BJ (cell line): ENCODE measurements around the gene ZNF683. TPM values are rescaled to one million over a fixed set of nuclear protein-coding genes. Genes with fewer than 3 reads are reported as not detected.

Experiments used
- CTCF ChIA-PET: fragments of 350-600 bp; formaldehyde crosslinking; extraction: SDS; loops from one replicate; lab custom pipeline; 2021; ENCODE audit warnings: antibody characterized with exemption, inconsistent platforms; lab: Yijun Ruan, JAX
- POLR2A ChIA-PET: fragments of 300-600 bp; sonication (Branson Sonifier 250); formaldehyde crosslinking; extraction: SDS; loops from one replicate; lab custom pipeline; 2021; ENCODE audit warnings: antibody characterized with exemption; lab: Charles Lee
- DNase-seq: peaks from one replicate; pipeline ENCODE4 v3.0.0-alpha.2; 2011; ENCODE audit warnings: low read depth
- H3K27me3 ChIP-seq: 2 replicates; pipeline ENCODE4 v1.6.0; 2011; ENCODE audit warnings: low read length; ENCODE audit not compliant: control insufficient read depth, insufficient read depth
- H3K36me3 ChIP-seq: 2 replicates; pipeline ENCODE4 v1.5.1; 2011; ENCODE audit warnings: low read length; ENCODE audit not compliant: control insufficient read depth, insufficient read depth
- H3K4me3 ChIP-seq: 2 replicates; pipeline ENCODE4 v1.5.1; 2011; ENCODE audit warnings: low read depth, mild to moderate bottlenecking, control low read depth, low read length
- polyA plus RNA-seq: library from polyadenylated mRNA; depleted of rRNA; stranded (reverse); fragments of >200 nt; gene quantifications from 2 replicates; pipeline ENCODE4 v1.2.3, GENCODE V29; 2011
- TF ChIP-seq, protein P1 (sequence below): IDR thresholded peaks from 2 replicates; pipeline ENCODE4 v1.5.1; 2011; ENCODE audit warnings: low read depth, mild to moderate bottlenecking, control low read depth, inconsistent platforms, low read length, moderate library complexity; ENCODE audit not compliant: insufficient read depth

ZNF683 gene
- polyA plus RNA-seq, 1 experiment = not detected

DNA sequence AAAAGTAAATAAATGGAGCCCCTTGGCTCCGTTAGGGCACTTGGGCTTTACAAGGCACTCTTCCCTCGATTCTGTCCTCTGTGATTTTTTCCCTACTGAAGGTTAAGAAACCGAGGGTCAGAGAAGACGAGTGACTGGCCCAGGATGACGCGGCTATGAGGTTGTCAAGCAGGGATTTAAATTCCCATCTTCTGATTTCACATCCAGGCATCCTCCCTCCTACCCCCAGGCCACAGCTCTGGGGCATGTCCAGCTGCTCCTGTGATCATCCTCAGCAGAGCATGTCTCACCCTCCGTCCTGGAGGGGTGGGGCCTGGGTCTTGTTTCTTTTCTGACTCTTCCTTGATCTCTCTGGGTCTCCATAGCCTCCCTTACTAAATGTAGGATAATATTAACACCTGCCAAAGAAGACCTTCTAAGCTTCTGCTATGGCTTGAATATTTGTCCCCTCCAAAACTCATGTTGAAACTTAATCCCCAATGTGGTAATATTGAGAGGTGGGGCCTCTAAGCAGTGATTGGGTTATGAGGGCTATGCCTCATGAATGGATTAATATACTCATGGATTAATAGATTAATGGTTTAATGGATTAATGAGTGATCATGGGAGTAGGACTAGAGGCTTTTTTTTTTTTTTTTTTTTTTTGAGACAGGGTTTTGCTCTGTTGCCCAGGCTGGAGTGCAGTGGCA, 23.2 kb downstream of the ZNF683 start:
- POLR2A ChIA-PET = no interaction called here
- Histone ChIP-seq H3K36me3 (no peaks in the 10 kb centered on the region), H3K27me3 (no peaks in the 10 kb centered on the region), H3K4me3 (no peak overlapping the region)
- TF ChIP-seq, protein P1, sequence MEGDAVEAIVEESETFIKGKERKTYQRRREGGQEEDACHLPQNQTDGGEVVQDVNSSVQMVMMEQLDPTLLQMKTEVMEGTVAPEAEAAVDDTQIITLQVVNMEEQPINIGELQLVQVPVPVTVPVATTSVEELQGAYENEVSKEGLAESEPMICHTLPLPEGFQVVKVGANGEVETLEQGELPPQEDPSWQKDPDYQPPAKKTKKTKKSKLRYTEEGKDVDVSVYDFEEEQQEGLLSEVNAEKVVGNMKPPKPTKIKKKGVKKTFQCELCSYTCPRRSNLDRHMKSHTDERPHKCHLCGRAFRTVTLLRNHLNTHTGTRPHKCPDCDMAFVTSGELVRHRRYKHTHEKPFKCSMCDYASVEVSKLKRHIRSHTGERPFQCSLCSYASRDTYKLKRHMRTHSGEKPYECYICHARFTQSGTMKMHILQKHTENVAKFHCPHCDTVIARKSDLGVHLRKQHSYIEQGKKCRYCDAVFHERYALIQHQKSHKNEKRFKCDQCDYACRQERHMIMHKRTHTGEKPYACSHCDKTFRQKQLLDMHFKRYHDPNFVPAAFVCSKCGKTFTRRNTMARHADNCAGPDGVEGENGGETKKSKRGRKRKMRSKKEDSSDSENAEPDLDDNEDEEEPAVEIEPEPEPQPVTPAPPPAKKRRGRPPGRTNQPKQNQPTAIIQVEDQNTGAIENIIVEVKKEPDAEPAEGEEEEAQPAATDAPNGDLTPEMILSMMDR = no peak
- CTCF ChIA-PET = interaction anchor here (1.9 to 4.6 kb wide), 3 partner anchors 10 to 74 kb away, joined by 6 to 28 read pairs (median 7); no protein-coding TSS in a partner anchor
- DNase-seq = peak; percentile 34

DNA sequence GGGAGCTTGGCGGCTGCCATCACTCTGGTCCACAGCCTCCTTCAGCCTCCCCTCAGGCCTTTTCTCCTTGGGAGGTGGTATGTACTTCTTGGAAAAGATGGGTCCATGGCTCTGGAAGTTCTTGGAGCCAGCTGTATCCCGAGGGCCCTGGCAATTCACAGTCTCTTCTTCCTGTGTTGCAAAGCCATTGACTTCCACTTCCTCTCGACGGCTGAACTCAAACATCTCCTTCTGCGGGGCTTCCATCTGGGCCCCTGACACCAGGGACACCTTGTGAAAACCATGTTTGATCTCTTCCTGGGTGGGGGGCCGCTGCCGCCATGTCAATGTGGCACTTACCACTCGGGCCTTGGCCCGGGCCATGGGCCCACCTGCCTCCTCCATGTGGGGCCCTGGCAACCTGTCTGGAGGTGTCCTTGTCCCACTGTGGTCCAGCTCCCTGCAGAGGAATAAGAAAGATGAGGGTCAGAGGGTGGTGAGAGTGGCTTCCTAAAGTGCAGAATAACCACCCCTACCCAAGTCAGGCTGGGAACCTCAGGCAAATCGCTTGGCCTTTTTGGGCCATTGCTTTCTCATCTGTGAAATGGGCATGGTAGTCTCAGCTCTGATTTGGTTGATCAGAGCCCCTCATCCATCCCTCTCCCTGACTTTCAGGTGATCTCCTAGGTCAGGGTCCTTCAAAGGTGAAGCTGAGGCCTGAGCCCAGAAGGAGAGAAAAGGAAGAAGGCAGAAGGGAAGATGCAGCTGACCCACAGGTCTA, 26.1 kb downstream of the ZNF683 start:
- Histone ChIP-seq H3K36me3 (no peaks in the 10 kb centered on the region), H3K27me3 (peaks cover 1% of the 10 kb centered on the region), H3K4me3 (no peak overlapping the region)
- ChIA-PET CTCF (interaction anchor here (0.6 to 1.9 kb wide), 9 partner anchors 14 to 113 kb away, joined by 3 to 6 read pairs (median 4); partner anchors contain the start of gene CEP85), POLR2A (no interaction called here)
- TF ChIP-seq, protein P1 = no peak
- DNase-seq = no peak

DNA sequence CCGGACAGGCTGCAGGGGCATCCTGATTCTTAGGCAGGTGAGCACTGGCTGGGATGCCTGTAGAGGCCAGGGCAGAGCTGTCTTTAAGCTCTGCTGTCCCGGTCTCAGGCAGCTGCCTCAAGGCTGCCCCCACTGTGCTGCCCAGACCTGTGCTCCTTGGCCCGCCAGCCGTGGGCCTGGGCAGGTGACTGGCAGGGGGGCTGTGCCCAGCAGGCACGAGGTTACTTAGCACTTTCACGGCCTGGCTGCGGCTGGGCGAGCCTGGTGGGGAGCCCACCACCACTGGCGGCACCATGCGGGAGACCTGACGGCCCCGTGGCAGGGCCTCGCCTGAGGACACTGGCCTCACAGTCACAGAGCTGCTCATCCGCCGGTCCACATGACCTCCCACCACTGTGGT, 26.8 kb downstream of the ZNF683 start:
- Histone ChIP-seq H3K36me3 (no peaks in the 10 kb centered on the region), H3K4me3 (no peak overlapping the region), H3K27me3 (peaks cover 1% of the 10 kb centered on the region)
- CTCF ChIA-PET = interaction anchor here (0.7 to 1.4 kb wide), 4 partner anchors 16 to 112 kb away, joined by 3 to 4 read pairs (median 4); partner anchors contain the start of gene CEP85
- TF ChIP-seq, protein P1 = no peak
- POLR2A ChIA-PET = no interaction called here
- no peak for DNase-seq

DNA sequence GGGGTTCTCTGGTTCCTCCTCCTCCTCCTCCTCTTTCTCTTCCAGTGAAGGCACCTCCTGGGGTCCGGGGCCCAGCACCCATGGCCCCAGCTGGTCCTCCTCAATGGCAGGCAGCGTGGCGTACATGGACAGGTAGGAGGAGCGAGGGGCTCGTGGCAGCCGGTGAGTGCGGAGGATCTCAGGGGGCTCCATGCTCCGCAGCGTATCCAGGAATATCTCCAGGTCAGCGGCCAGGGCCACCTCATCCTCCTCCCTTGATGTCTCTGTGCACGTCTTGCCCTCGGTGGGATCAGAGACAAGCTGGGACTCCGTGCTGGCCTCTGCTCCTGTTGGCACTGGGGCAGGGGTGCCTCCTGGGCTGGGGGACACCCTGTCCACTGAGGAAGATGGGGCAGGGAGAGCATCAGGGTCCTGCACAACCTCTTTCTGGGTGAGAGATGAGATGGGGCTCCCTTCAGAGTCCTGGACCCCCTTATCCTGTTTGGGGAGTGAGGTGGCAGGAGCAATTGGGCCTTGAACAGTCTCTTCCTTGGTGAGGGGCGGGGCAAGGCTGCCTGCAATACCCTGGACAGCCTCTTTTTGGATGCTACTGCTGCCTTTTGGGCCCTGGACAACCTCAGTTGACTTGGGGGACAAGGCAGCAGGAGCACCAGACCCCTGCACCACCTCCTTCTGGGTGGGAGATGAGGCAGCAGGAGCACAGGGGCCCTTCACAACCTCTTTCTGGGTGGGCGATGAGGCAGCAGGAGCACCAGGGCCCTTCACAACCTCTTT, 28.2 kb downstream of the ZNF683 start:
- peaks cover 1% of the 10 kb centered on the region for H3K27me3 ChIP-seq
- ChIA-PET POLR2A (no interaction called here), CTCF (interaction anchor here (0.7 to 1.0 kb wide), 3 partner anchors 18 to 1251 kb away, joined by 3 to 5 read pairs (median 4); no protein-coding TSS in a partner anchor)
- TF ChIP-seq, protein P1 = no peak
- no peak overlapping the region for H3K4me3 ChIP-seq
- H3K36me3 ChIP-seq = no peaks in the 10 kb centered on the region
- DNase-seq = no peak
